ENCODE measurements around the gene SWAP70.
"Not testable (repeated sequence)": the region's sequence is repeated elsewhere in the genome, so short reads cannot be mapped to it uniquely, and the experiment has no call there.

SWAP70 gene

GRCh38 chr11:9693801-9694553, 30.1 kb downstream of the SWAP70 start:
- DNase-seq, result no peak

GRCh38 chr11:9695228-9695627, 31.4 kb downstream of the SWAP70 start:
- DNase-seq, result not testable (repeated sequence)

GRCh38 chr11:9697766-9698165, 33.9 kb downstream of the SWAP70 start:
- DNase-seq, result no peak

- DNase-seq, result no peak
Observed at GRCh38 chr11:9700105-9700801, 36.4 kb downstream of the SWAP70 start.

GRCh38 chr11:9701799-9702198, 37.9 kb downstream of the SWAP70 start:
- DNase-seq, result no peak

GRCh38 chr11:9703280-9703679, 39.4 kb downstream of the SWAP70 start:
- no peak for DNase-seq

GRCh38 chr11:9704037-9704436, 40.2 kb downstream of the SWAP70 start:
- no peak for DNase-seq

- no peak for DNase-seq
Observed at GRCh38 chr11:9704620-9705019, 40.7 kb downstream of the SWAP70 start.

GRCh38 chr11:9705361-9705760, 41.5 kb downstream of the SWAP70 start:
- not testable (repeated sequence) for DNase-seq

GRCh38 chr11:9708544-9708943, 44.7 kb downstream of the SWAP70 start:
- DNase-seq, result no peak

- DNase-seq, result no peak
Observed at GRCh38 chr11:9710223-9710622, 46.3 kb downstream of the SWAP70 start.

- DNase-seq, result no peak
Observed at GRCh38 chr11:9710852-9711251, 47.0 kb downstream of the SWAP70 start.

GRCh38 chr11:9711454-9712307, 47.8 kb downstream of the SWAP70 start:
- no peak for DNase-seq

GRCh38 chr11:9714272-9714940, 50.5 kb downstream of the SWAP70 start:
- no peak for DNase-seq

GRCh38 chr11:9716275-9717039, 52.6 kb downstream of the SWAP70 start:
- no peak for DNase-seq

GRCh38 chr11:9717040-9717357, 53.1 kb downstream of the SWAP70 start:
- DNase-seq, result no peak

- DNase-seq, result no peak
Observed at GRCh38 chr11:9717719-9718118, 53.8 kb downstream of the SWAP70 start.

GRCh38 chr11:9718147-9718546, 54.3 kb downstream of the SWAP70 start:
- no peak for DNase-seq

GRCh38 chr11:9719566-9720289, 55.9 kb downstream of the SWAP70 start:
- DNase-seq, result no peak

GRCh38 chr11:9720290-9720630, 56.4 kb downstream of the SWAP70 start:
- DNase-seq, result no peak

- no peak for DNase-seq
Observed at GRCh38 chr11:9722023-9722422, 58.1 kb downstream of the SWAP70 start.

- no peak for DNase-seq
Observed at GRCh38 chr11:9722893-9723292, 59.0 kb downstream of the SWAP70 start.
